ENCODE data around the gene MCU.
"Not testable (repeated sequence)": the region's sequence is repeated elsewhere in the genome, so short reads cannot be mapped to it uniquely, and the experiment has no call there.

The MCU gene

DNA sequence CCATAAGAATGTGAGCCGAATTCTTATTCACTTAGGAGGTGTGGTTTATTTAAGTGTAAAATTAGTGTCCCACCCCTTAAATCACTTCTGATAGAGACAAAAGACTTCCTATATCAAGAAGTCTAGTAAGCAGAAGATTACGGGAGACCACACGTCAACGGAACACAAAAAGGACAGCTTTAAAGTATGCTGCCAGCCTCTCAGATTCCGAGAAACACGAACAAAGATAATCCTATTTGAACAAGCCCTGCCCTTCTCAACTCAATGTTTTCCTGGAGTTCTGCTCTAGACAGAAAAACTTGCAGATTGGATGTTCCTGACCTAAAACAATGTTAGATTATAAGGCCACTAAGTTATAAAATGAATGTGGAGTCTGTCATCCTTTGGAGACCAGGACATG lies 4.9 kb upstream of the MCU start:
- no peak for DNase-seq

DNA sequence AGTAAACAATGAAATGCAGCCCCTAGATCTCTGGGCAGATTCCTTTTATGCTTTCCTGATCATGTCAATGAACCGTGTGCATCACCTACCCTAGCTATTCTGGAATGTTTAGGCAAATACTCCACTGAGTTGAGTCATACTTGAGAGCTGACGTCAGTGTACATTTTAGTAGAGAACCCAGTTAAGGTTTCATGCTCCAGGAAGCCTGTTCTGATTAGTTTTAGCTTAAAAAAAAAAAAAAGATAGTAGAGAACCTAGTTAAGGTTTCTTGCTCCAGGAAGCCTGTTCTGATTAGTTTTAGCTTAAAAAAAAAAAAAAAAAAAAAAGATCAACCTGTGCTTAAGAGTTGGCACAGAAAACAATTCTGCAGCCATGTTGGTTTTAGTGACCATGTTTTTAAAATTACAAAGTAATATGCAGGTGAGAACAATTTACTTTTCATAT lies 3.7 kb upstream of the MCU start:
- DNase-seq = no peak

DNA sequence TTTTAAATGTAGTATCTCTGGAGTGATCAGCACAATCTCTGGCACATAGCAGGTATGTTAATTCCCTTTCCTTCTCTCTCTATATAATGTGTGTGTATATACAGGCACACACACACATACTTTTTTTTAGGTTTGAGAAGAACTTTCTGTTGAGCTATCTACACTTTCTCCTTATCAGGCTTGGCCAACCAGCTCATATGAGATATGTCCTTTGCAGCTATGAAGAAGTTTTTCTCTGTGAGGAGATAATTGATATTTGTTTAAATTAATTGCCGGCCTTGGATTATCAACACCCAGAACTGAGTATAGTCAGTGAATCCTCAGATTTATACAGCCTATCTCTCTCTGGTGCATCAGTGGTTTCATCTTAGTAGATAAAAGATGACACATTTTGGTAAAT lies 2.3 kb upstream of the MCU start:
- DNase-seq = no peak

DNA sequence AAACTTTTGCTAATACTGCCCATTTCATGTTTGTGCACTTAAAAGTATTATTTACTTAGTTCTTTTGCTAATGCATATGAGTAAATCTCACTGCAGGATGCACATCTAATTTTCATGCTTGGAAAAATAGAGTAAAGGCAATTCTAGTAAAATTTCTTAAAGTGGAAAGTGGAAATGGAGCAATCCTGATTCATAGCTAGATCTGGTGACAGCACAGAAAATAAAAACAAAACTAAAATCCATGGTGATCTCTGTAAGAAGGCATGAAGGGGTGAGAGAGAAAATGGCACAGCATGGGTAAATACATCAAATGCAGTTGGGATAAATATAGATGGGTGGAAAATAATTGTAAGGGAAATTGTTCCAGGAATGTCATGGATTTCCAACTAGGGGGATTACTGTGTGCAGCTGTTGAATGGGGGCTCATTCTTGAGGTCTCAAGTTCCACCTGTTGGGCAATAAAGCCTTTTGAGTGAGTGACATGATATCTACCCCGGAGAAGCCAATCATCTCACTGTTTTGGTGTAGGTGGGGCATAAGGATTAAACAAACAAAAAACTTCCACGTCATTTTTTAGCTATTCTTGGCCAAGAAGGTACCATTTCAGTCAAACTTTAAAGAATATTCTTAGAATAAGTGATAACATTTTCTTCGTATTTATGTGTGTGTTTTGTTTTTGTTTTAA lies 1.7 kb upstream of the MCU start:
- no peak for DNase-seq

DNA sequence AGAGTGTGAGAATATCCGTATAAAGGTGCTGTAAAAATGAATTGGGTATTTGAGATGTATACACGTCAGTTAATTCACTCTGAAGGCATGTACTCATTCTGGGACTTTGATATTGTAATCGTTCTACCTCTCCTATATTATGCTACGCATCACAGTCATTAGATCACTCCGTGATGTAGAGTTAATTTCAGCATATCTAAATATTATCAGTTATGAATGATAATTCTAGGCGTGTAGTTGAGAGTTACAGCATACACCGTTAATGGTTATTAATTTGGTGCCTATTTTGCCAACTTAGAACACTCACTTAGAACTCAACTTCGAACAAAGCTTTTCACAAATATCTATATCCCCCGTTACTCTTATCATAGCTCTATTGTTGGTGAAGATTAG lies 477 bp upstream of the MCU start:
- DNase-seq = no peak

DNA sequence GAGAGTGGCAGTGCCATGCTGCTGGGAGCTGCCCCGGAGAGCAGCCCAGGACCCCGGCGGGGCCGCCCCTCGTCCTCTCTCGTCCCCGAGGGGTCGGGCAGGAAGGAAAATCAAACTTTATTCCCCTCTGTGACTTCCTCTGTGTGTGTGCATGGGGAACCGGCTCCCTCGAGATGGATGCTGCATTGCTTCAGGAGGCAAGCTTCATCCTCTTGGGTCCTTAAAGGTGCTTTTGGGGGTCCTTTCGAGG lies 726 bp downstream of the MCU start:
- no peak for DNase-seq

DNA sequence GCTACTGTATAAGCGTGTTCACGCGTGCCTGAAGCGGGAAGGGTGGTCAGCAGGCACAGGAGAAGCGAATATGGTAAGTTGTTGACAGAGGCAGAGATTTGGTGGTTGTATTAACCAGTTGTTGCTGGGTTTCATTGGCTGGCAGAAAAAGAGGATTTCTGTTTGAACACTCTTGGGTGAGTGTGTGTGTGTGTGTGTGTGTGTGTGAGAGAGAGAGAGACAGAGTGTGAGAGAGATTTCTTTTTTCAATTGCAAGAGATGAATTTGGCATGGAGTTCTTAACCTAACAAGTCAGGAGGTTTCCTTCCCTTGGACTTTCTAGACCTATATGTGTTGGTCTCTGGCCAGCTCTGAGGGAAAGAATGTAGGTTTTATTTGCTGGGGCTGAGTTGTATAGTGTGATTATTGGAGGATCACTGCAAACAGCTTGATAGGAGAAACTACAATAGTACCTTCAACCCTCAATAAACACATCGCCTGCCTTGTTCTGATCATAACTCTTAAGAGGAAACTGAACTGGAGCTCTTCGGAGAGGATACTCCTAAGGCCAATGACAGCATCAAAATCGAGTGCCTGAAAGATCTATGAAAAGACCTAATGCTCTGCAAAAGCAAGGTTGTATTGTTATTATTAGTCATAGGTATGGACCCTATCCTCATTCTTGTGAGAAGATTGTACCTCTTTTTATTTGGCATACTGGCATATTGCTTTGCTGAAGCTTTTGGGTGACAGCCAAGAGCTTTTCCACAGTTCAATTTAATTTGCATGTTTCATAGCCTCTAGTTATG lies 1.2 kb downstream of the MCU start:
- DNase-seq = peak; percentile 22

DNA sequence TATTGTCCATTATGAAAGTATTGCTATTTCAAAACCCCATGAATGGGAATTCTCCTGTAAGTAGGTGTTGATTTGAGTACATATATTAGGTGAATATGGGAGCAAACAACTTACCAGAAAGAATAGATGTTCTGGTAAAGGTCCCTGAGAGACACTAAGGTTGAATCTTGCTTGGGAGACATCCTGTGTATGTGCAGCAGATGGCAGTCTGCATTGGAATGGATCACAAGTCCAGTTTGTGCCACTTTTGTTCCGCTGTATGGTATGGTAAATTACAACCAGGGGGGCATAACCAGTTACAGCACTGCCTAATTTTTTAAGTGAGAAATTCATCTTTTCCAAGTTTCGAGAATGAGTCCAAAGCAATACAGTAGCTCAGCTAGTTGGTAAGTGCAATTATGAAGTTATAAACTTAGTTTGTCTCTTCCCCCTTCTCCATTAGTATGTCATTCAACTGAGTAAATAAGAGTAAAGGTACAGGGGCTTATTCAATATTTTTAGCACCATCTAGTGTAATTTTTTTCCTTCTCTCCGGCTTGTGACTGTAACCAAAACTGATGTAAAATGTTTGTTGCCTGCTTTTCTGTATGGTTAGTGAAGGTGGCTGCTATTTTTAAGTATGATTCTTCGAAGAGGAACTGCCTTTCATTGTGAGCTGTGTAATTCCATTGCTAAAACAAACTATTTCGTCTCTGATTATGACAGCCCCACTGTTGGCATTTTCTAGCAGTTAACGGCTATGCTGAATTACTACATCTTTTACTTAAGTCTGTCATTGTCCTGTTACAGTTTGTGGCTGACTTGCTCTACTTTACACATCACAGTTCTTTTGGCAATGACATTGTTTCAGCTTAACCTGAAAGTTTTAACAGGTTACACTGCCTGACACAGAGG lies 2.8 kb downstream of the MCU start:
- peak; percentile 0 for DNase-seq

DNA sequence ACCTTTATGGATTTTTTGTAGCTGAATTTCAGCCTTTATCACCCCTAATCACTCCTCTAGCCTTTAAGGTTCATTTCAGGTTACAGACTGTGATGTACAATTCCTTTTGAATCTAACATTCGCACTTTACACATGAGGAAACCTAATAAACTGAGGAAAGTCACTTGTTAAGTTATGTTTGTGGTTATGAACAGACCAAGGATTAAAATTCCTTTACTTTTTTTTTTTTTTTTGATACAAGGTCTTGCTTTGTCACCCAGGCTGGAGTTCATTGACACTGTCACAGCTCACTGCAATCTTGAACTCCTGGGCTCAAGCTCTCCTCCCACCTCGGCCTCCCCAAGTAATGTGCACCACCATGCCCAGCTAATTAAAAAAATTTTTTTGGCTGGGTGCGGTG lies 3.6 kb downstream of the MCU start:
- no peak for DNase-seq

DNA sequence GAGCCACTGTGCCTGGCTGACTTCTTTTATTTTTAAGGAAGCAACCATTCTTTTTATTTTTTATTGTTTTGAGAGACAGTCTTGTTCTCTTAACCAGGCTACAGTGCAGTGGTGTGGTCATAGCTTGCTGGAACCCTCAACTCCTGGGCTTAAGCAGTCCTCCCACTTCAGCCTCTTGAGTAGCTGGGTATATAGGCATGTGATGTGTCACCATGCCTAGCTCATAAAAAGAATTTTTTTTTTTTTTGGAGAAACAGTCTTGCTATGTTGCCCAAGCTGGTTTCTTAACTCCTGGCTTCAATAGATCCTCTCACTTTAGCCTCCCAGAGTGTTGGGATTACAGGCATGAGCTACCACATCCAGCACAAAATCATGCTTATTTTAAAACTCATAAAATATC lies 5.8 kb downstream of the MCU start:
- DNase-seq = no peak

DNA sequence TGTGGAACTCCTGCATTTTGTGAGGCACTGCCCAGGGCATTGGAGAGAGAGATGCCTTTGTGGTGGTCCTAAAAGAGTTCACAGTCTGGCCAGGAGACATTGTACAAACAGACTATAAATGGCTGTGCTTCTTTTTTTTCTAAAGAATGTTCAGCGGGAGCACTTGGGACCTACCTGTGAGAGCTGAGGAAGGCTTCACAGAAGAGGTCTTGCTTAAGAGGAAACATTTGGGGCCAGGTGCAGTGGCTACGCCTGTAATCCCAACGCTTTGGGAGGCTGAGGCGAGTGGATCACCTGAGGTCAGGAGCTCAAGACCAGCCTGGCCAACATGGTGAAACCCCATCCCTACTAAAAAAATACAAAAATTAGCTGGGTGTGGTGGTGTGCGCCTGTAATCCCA lies 10.5 kb downstream of the MCU start:
- DNase-seq = not testable (repeated sequence)

DNA sequence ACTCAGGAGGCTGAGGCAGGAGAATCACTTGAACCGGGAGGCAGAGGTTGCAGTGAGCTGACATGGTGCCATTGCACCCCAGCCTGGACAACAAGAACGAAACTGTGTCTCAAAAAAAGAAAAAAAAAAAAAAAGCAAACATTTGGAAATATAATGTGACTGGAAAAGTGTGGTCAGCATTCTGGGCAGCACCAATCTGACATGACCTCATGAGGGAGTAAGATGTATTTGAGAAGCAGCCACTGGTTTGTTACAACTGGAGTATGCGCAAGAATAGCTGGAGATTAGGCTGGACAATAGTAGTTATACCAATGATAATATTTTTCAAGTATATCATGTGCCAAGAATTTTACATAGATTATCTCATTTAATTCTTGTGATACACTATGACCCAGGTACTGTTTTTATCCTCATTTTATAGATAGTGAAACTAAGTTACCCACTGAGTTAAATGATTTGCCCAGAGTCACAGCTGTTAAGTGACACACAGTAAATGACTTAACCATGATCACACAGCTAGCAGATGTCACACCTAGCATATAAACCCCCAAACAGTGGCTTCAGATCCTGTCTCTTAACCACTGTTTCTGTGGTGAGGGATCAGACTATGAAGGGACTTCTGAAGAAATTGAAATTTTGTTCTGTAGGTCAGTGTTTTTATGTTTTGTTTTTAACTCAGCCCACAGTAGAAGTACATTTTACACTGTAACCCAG lies 11.1 kb downstream of the MCU start:
- no peak for DNase-seq

DNA sequence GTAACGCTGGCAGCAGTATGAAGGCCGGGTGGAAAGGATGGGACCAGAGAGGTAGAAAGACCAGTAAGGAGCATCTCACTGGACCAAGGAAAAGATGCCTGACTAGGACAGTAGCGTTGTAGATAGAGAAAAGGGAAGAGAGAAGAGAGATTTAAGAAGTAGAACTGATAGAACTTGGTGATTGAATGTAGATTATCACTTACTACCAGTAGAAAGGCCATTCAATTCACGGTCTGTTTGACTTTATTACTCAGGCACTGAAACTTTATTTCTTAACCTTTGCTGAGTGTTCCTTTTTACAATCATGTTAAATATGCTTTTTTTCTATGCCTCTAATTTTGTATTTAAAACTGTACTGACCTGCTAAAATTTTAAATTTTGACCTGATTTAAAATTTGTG lies 12.2 kb downstream of the MCU start:
- DNase-seq = no peak

DNA sequence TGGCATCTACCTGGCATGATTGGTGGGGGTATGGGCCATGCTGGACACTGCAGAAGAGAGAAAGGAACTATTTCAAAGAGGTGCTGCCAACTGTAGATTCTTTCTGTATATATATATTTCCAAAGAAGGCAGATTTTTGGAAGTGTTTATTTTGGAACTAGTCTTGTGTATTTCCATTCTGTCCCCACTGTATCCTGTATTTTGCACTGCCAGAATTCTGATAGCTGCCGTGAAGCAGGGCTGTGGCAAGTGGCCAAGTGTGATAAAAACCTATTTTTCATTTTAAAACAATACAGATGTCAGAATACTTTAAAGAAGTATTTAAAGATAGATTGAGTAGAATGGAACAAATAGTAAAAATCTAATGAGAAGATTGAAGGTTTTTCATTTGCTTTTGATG lies 17.1 kb downstream of the MCU start:
- no peak for DNase-seq

DNA sequence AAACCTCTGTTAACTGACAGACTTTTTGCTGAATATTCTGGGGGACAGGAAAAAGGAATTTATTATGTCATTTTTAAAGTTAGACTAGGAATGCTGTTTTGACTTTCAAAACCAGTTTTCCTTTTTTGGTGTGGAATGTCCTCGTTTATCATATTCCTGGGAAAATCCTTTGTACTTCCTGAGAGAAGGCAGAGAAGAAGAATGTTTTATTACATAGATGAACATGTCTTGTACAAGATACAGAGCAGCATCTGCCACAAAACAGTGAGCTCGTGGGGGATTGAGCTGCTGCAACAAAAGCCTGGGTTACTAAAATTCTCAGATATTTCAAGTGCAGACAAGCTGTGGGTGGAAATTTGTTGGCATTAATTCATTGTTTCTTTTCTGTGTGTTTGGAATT lies 20.2 kb downstream of the MCU start:
- no peak for DNase-seq

DNA sequence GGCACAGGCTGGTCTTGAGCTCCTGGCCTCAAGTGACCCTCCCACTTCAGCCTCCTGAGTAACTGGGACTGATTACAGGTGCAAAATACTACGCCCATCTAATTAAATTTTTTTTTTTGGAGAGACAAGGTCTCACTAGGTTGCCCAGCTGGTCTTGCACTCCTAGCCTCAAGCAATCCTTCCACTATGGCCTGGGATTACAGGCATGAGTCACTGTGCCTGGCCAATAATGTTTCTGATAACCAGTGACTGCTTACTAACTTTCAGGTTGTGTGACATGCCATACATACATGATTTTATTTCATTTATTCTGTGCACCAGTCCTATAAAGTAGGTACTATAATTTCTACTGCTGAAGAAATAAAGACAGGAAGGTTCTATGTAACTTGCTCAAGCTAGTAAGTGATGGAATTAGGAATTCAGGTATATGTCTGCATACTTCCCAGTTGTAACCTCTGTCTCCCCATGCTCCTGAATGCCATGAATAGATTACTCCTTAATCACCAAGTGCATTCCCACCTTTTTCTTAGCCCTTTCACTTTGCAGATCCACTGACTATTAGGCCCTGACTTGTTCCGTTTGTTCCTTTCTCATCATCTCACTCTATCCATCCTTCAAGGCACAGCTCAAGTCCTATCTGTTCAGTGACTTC lies 28.1 kb downstream of the MCU start:
- no peak for DNase-seq

DNA sequence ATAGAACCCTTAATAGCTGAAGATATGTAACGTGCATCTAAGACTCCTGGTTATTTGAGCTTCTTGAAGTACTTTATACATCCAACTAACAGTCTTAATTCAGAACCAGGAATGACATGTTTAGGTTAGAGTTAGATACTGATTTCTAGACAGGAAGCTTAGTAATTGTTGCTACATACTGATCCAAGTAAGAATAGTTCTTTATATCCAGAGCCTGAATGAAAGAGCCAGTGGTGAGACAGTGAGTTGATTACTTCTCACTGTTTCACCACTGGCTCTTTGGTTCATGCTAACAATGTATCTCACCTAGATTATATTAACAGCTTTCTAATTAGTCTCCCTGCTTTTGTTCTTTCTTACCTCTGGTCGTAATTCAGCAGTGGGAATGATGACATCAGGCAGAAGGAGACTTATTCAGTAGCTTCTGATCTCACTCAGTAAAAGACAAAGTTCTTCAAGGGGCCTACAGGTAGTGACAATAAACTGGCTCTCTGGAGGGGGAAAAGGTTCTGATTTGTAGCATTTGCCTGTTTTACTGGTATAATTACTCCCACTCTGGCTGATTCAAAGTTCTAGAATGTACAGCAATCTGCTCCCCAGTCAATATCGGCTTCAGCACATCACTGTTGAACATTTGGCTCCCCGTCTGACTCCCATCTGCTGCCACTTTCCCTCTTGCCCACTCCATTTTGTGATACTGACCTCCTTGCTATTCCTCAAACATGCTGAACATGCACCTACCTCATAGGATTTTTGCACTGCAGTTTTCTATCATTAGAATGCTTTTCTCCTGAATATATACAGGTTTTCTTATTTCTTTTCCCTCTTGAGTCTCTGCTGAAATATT lies 29.1 kb downstream of the MCU start:
- DNase-seq = no peak

DNA sequence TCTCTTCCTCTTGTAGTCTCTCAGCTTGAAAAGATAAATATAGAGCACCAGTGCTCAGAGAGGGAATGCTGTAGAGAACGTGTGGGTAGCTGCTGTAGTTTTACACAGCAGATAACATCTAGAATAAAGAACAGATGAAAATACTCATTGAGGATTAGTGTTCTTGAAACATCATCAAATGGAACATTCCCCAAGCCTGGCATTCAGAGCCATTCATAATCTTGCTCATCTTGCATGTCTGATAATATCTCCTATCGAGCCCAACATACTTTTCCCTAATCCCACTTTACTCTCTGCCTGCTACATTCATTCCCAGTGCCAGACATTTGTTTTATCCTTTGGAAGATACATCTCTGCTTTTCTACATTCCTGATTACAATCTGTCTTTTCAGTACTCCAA lies 35.2 kb downstream of the MCU start:
- no peak for DNase-seq

DNA sequence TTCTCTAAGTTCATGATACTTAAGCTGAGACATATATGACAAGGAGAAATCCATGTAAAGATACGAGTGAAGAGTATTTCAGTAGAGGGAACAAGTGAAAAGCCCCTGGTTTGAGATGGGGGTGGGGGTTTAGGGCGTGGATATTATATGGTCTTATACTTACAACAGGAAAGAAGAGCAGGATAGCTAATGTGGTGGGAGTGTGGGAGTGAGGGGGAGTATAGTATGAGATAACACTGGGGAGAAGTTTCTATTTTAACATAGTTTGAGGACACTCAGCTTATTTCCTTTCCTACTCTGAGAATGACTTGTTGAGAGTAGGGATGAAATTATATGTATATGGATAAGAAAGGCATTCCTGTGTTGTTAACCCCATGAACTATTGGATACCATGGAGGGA lies 36.5 kb downstream of the MCU start:
- DNase-seq = no peak

DNA sequence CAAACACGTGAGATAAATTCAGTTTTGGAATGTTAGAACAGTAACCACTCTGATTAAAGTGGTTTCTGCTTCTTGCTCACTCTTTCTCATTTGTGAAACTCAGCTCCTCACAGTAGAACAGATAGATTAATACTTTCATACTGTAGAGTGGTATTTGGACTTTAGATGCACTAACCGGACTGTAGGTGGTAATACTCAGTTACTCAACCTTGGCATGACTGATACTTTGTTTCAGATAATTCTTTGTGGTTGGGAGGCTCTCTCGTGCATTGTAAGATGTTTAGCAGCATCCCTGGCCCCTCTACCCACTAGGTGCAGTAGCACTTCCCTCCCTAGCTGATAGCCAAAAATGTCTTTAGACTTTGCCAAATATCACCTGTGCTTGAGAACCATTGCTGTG lies 37.6 kb downstream of the MCU start:
- DNase-seq = no peak

DNA sequence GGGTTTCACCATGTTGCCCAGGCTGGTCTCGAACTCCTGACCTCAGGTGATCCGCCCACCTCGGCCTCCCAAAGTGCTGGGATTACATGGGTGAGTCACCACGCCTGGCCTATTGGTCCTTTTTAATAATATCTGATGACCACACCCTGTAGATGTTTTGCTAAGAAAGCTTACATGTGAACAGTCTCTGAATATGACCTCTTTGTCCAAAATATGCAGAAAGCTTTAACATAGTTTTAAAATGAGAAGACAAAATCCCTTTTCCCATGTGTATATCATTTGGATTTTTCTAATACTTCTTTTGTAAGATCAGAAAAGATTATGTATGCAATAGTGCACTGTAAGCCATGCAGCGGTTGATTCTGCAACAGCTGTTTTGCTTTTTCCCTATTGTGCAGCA lies 38.5 kb downstream of the MCU start:
- DNase-seq = no peak

DNA sequence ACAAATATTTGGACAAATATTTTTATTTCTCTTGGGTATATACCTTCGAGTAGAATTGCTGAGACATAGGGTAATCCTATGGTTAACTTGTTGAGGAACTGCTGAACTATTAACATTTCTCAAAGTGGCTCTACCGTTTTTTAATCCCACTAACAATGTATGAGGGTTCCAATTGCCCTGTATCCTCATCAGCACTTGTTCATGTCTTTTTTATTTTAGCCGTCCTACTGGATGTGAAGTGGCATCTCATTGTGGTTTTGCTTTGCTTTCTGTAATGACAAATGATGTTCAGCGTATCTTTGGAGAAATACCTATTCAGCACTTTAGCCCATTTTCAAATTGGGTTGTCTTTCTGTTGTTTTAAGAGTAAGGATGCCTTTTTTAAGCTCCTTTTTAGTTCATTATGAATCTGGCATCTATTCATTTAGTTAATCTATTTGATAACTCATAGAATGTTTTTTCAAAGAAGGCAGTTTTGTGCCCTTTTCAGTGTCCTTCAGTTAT lies 40.0 kb downstream of the MCU start:
- no peak for DNase-seq

All from NCI-H1105 treated with DMSO at 0.1 percent for 48 hours (cell line).